Ureter (tissue), 1 donor: Measurements from ENCODE around the gene EYS. TPM values are rescaled to one million over a fixed set of nuclear protein-coding genes. Genes with fewer than 3 reads are reported as not detected.
"Not testable (repeated sequence)": the region's sequence is repeated elsewhere in the genome, so short reads cannot be mapped to it uniquely, and the experiment has no call there.

Experiments
- DNase-seq: peaks from one replicate; pipeline ENCODE4 v3.0.0-alpha.2; 2020; ENCODE audit warnings: low spot score
- total RNA-seq: library from RNA; stranded (reverse); gene quantifications from one replicate; pipeline ENCODE4 v1.2.4, GENCODE V29; 2023
- donor health status: DM: yes; HTN: yes; CAD: no.

The EYS gene
- total RNA-seq, 1 donor from 2014 or later: not detected

GRCh38 chr6:65633501-65633900 is 73.5 kb downstream of the EYS start:
- no peak for DNase-seq

- DNase-seq: no peak
Observed at GRCh38 chr6:65631711-65632110, 75.3 kb downstream of the EYS start.

- DNase-seq: not testable (repeated sequence)
Observed at GRCh38 chr6:65627434-65627999, 79.5 kb downstream of the EYS start.

- DNase-seq: no peak
Observed at GRCh38 chr6:65627015-65627414, 80.0 kb downstream of the EYS start.

GRCh38 chr6:65623566-65623965 is 83.5 kb downstream of the EYS start:
- DNase-seq: no peak

- DNase-seq: no peak
Observed at GRCh38 chr6:65610746-65611145, 96.3 kb downstream of the EYS start.

- no peak for DNase-seq
Observed at GRCh38 chr6:65595540-65595939, 111.5 kb downstream of the EYS start.

- DNase-seq: no peak
Observed at GRCh38 chr6:65570340-65570739, 136.7 kb downstream of the EYS start.

GRCh38 chr6:65569505-65569904 is 137.5 kb downstream of the EYS start:
- no peak for DNase-seq

GRCh38 chr6:65569056-65569455 is 138.0 kb downstream of the EYS start:
- DNase-seq: not testable (repeated sequence)

- no peak for DNase-seq
Observed at GRCh38 chr6:65566117-65566516, 140.9 kb downstream of the EYS start.

- no peak for DNase-seq
Observed at GRCh38 chr6:65558071-65558470, 149.0 kb downstream of the EYS start.

- no peak for DNase-seq
Observed at GRCh38 chr6:65557224-65557623, 149.8 kb downstream of the EYS start.

- no peak for DNase-seq
Observed at GRCh38 chr6:65546894-65547293, 160.1 kb downstream of the EYS start.

GRCh38 chr6:65545920-65546319 is 161.1 kb downstream of the EYS start:
- no peak for DNase-seq

GRCh38 chr6:65538644-65539043 is 168.4 kb downstream of the EYS start:
- no peak for DNase-seq

GRCh38 chr6:65537600-65537999 is 169.4 kb downstream of the EYS start:
- DNase-seq: no peak

GRCh38 chr6:65531533-65531932 is 175.5 kb downstream of the EYS start:
- DNase-seq: no peak

- DNase-seq: no peak
Observed at GRCh38 chr6:65524232-65524631, 182.8 kb downstream of the EYS start.

GRCh38 chr6:65505736-65506135 is 201.3 kb downstream of the EYS start:
- no peak for DNase-seq

- no peak for DNase-seq
Observed at GRCh38 chr6:65501045-65501444, 206.0 kb downstream of the EYS start.

- DNase-seq: not testable (repeated sequence)
Observed at GRCh38 chr6:65483652-65484051, 223.4 kb downstream of the EYS start.

GRCh38 chr6:65469650-65470049 is 237.4 kb downstream of the EYS start:
- no peak for DNase-seq

GRCh38 chr6:65468307-65468706 is 238.7 kb downstream of the EYS start:
- DNase-seq: no peak
